K562 treated with DMSO at 1 percent for 4 hours (cell line): ENCODE results near the gene HSP90B1. TPM values are rescaled to one million over a fixed set of nuclear protein-coding genes. Genes with fewer than 3 reads are reported as not detected.

Experiments used
- total RNA-seq: library from RNA; unstranded; fragments of 300-600 nt; gene quantifications from 2 replicates; pipeline ENCODE4 v1.2.3, GENCODE V29; 2022; ENCODE audit not compliant: insufficient read depth

Gene HSP90B1
- total RNA-seq: 321 and 327 TPM in 2 replicates

GRCh38 chr12:103930034-103930786, at the start of gene HSP90B1:
Gene HSP90B1 (plus strand): TSS chr12:103930410. CDS start chr12:103930516, 106 bp downstream.

DNA sequence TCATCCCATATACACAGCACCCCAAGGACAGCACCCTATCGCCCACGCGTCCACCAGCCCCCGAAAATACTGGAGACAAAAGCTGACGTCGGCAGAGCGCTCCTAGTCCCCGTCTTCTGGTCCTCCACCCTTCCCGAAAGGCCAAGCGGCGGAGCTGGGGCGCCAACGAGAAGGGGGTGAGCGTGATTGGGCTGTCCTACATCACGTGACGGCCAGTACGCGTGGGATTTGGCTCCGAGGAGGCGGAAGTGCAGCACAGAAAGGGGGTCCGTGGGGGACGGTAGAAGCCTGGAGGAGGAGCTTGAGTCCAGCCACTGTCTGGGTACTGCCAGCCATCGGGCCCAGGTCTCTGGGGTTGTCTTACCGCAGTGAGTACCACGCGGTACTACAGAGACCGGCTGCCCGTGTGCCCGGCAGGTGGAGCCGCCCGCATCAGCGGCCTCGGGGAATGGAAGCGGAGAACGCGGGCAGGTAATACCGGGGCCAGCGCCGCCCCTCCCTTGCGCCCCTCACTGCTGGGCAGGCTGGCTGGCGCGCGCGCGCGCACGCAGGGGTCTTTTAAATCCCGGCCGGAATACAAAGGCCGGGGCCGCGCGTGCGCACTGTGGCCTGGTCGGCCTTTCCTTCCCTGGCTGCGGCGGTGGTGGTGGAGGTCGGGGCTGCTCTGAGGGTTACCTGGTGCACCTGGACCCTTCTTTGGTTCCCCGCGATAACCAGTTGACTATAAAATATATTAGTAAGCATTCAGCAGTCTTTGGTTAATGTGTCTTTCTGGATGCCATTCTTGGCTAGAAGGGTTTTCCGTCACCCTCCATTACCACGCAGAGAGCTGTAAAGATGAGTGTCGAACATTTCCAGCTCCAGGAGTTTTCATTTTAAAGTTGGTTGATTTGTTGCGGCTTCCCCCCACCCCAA, 35.6 kb downstream of the HSP90B1 start, which contains the start of gene TDG:
TDG (plus strand) TSS at position 283 of the 915 bp plus-strand sequence; CDS start at position 449, 166 bp downstream.

Other genes with a start within 250 kb of the HSP90B1 start
- 4.8 and 6.8 TPM in 2 replicates for gene NT5DC3, start 89.2 kb upstream of the HSP90B1 start, total RNA-seq
- gene TDG, start 35.5 kb downstream of the HSP90B1 start, total RNA-seq: 23.7 and 35.7 TPM in 2 replicates
- not detected in 2 replicates for gene GLT8D2, start 119.8 kb downstream of the HSP90B1 start, total RNA-seq
- 2.3 and 3.2 TPM in 2 replicates for gene HCFC2, start 134.1 kb downstream of the HSP90B1 start, total RNA-seq
- gene NFYB, start 207.8 kb downstream of the HSP90B1 start, total RNA-seq: 15.3 and 15.6 TPM in 2 replicates